Memory B cell (primary cell): ENCODE results near the gene RNF121.
A peak's percentile ranks its signal among the peaks of the same experiment; 100 is the strongest.

ENCODE experiments used
- ATAC-seq: fragments of 150-1000 bp; cut with Tn5 transposase; 2 replicates; pipeline ENCODE4 v1.10.0; 2021; ENCODE audit warnings: low read depth, mild to moderate bottlenecking, moderate library complexity
- DNase-seq, 2 donors: peaks; one replicate each; pipeline ENCODE4 v3.0.0; 2022; ENCODE audit warnings: low spot score in 2 of 2
- H3K27ac Mint-ChIP-seq: one replicate; pipeline ENCODE4 v1.8.0; 2022; ENCODE audit warnings: mild to moderate bottlenecking, moderate library complexity, mixed read lengths
- H3K27me3 Mint-ChIP-seq: one replicate; pipeline ENCODE4 v1.8.0; 2022; ENCODE audit warnings: mixed read lengths
- H3K36me3 Mint-ChIP-seq: one replicate; pipeline ENCODE4 v1.8.0; 2022; ENCODE audit warnings: mild to moderate bottlenecking, mixed read lengths
- H3K4me1 Mint-ChIP-seq: one replicate; pipeline ENCODE4 v1.8.0; 2022; ENCODE audit warnings: mixed read lengths
- H3K4me3 Mint-ChIP-seq: one replicate; pipeline ENCODE4 v1.8.0; 2022; ENCODE audit warnings: mild to moderate bottlenecking, moderate library complexity, mixed read lengths
- H3K9me3 Mint-ChIP-seq: one replicate; pipeline ENCODE4 v1.8.0; 2022; ENCODE audit warnings: mixed read lengths

The RNF121 gene

DNA sequence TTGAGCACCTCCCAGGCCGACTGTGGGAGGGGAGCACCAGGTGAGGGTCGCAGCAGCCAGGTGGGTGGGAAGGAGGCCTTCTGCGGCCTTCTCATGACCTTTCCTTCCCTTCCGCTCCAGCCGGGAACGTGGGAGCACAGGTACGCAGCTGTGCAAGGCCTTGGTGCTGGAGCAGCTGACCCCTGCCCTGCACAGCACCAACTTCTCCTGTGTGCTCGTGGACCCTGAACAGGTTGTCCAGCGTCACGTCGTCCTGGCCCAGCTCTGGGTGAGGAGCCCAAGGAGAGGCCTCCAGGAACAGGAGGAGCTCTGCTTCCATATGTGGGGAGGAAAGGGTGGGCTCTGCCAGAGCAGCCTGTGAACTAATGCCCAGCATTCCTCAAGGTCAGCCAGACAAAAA is 72.4 kb downstream of the RNF121 start:
- ATAC-seq, result no peak
- H3K4me1 Mint-ChIP-seq, result peaks cover 41% of the 10 kb centered on the region

DNA sequence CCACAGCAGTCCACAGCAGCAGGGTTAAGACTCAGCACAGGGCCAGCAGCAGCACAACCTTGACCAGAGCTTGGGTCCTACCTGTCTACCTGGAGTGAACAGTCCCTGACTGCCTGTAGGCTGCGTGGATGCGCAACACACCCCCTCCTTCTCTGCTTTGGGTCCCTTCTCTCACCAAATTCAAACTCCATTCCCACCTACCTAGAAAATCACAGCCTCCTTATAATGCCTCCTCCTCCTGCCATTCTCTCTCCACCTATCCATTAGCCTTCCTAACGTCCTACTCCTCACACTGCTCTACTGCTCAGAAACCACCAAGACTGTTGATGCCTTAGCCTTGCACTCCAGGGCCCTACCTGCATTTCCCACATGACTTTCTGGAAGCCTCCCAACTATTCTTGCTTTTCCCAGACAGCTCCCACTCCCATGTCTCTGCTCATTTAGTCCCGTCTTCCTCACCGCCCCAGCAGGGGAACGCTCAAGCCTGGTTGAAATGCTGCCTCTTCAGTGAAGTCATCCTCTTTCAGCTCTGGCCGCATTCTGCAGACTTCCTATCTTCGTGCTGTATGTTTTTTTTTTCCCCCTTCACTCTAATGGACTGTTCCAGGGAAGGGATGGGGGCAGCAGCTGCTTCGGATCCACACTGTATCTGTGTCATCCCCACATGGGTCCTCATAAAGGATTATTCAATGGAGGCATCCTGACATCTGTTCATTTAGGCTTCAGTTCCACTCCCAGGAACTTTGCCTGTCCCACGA is 73.2 kb downstream of the RNF121 start:
- Mint-ChIP-seq H3K4me3 (no peak overlapping the region), H3K27ac (peak overlapping the region; percentile 64), H3K4me1 (peaks cover 36% of the 10 kb centered on the region), H3K27me3 (no peaks in the 10 kb centered on the region), H3K36me3 (peaks cover 27% of the 10 kb centered on the region), H3K9me3 (no peaks in the 10 kb centered on the region)
- ATAC-seq, result no peak
- DNase-seq, result no peak

More for the DNA sequence above, 72.4 kb downstream of the RNF121 start:
- no peaks in the 10 kb centered on the region for H3K9me3 Mint-ChIP-seq
- no peaks in the 10 kb centered on the region for H3K27me3 Mint-ChIP-seq
- DNase-seq, result no peak
- no peak overlapping the region for H3K27ac Mint-ChIP-seq
- H3K36me3 Mint-ChIP-seq, result peaks cover 24% of the 10 kb centered on the region
- no peak overlapping the region for H3K4me3 Mint-ChIP-seq

DNA sequence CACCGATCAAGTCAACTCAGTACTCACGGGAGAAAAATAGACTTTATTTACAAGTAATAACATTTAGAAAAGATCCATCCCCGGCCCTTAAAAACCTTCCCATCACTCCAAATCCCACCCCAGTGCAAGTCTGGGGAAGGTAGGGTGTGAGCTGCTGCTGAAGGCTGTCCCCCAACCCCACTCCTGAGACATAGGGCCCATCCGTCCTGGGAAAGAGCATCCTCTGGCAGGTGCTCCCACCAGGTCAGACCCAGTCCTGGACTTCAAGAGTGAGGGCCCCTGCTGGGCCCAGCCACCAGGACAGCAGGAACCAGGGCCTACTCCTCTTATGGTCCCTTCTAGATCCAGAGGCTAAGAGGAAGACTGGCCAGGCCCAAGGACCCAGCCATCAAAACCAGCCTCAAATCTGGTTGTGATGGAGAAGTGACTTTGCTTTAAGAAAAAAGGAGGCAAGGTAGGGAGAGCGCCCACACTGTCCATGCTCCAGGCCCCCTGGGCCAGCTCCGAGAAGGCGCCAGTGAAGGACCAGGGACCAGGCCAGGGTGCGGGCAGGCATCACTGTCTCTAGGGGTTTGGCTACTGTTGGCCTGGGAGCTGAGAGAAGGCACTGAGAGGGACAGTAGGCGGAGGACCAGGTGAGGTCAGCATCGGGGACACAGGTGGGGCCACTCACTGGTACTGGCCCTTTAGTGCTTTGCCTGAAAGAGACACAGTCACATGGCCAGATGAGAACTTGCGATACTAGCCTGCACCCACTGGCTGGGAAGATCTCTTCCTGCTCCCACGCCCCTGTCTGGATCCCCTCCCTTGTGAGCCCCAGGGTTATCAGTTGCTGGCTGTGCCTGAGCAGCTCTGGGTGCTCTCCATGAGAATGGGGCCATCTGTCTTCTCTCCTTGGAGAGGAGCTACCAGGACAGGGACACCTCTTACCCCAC is 74.3 kb downstream of the RNF121 start:
- Mint-ChIP-seq H3K9me3 (no peaks in the 10 kb centered on the region), H3K4me3 (no peak overlapping the region), H3K36me3 (peaks cover 33% of the 10 kb centered on the region), H3K4me1 (peaks cover 31% of the 10 kb centered on the region), H3K27ac (peak overlapping the region; percentile 64), H3K27me3 (no peaks in the 10 kb centered on the region)
- ATAC-seq (no peak), DNase-seq (no peak)

DNA sequence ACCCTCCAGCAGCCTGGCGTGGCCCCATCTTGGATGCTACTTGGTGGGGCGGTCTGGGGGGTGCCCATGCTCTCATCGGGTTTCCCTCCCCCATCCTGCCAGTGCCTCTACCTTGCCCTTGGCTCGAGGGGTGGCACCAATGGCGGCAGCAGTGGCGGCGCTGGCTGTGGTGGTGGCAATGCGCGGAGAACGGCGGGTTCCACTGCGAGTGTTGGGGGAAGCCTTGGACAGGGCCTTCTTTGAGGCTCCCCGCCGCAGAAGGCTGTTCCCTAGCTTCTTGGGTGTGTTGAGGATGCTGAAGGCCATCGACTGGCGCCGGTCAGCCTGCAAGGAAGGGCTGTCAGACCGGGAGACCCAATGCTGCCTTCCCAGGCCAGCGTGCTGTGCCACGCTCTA is 74.9 kb downstream of the RNF121 start:
- H3K4me3 Mint-ChIP-seq, result no peak overlapping the region
- no peak for DNase-seq
- no peaks in the 10 kb centered on the region for H3K27me3 Mint-ChIP-seq
- no peaks in the 10 kb centered on the region for H3K9me3 Mint-ChIP-seq
- H3K27ac Mint-ChIP-seq, result peak overlapping the region; percentile 38
- H3K4me1 Mint-ChIP-seq, result peaks cover 25% of the 10 kb centered on the region
- ATAC-seq, result no peak
- H3K36me3 Mint-ChIP-seq, result peaks cover 38% of the 10 kb centered on the region

DNA sequence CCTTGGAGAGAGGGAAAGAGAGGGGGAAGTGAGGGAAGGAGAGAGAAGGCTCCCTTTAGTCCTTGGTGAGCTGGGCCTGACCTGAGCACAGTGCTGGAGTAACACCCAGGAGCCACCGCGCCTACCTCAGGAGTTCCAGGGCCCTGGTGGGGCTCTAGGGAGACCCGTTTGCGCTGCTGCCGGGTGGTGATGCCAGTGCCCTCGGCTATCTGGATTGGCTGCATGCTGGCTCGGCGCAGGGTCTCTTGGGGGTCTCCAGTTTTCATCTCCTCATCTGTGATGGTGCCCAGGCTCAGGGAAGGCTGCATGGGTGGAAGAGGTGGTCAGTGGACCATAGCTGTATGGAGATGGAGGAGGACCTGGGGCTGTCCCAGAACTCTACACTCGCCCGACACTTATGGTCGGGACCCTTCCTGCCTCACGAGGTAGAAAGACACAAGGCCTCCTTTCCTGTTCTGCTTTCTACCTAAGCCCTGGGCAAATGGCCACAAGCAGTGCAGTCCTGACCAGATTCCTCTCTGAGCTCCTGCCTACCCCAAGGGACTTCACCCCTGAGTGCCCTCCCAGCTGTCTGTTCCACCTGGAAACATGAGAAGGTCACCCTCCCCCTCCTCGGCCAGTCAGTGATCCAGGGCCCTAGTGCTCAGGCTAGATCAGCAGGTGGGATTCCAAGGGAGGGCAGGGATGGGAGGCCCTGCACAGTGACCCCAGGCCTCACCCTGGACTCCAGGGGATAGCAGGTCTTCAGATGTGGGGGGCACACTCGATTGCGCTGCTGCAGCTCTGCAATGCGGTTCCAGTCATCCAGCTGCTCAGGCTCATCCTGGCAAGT is 75.9 kb downstream of the RNF121 start:
- ATAC-seq (no peak), DNase-seq (no peak)
- H3K4me1 Mint-ChIP-seq, result peaks cover 15% of the 10 kb centered on the region
- no peak overlapping the region for H3K4me3 Mint-ChIP-seq
- peaks cover 40% of the 10 kb centered on the region for H3K36me3 Mint-ChIP-seq
- no peaks in the 10 kb centered on the region for H3K27me3 Mint-ChIP-seq
- peak overlapping the region; percentile 72 for H3K27ac Mint-ChIP-seq
- H3K9me3 Mint-ChIP-seq, result no peaks in the 10 kb centered on the region

DNA sequence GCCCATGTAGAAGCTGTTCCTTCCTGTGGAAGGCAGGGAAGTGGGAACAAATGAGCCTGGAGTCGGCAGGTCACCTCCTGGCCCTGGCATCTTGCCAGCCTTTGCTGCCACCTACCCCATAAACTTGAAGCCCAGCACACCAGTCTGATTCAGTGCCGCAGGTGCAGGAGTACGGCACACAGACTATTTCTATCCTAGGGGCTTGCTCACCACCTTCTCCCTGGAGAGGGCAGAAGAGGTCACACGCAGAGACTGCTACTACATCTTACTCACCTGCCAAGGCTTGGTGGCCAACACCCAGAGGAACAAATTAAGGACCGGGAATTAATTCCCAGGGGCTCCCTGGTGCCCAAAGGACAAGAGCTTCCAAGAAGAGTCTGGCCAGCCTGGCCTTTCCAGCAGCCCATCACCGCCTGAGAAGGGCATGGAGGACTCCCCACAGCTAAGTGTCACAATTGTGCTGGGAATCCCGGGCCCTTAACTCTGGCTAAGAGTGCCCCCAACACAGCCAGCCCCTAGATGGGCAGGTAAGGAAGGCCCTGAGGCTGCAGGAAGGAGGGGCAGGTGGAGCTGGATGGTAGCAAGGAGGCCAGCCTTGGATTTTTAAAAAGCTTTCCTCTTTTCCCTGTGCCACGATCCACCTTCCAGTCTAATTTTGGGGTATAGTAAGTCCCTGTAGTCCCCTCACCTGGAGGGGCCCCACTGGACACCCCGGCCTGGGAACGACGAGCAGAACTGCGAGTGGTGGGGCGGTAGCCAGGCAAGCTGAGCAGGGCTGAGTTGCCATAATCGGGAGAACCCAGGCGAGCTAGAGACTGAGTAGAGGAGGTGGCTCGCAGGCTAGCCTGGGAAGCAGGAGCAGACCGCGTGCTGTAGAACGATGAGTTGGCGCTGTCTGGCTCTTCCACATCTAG is 76.8 kb downstream of the RNF121 start:
- no peak overlapping the region for H3K4me3 Mint-ChIP-seq
- peaks cover 40% of the 10 kb centered on the region for H3K36me3 Mint-ChIP-seq
- ATAC-seq, result no peak

DNA sequence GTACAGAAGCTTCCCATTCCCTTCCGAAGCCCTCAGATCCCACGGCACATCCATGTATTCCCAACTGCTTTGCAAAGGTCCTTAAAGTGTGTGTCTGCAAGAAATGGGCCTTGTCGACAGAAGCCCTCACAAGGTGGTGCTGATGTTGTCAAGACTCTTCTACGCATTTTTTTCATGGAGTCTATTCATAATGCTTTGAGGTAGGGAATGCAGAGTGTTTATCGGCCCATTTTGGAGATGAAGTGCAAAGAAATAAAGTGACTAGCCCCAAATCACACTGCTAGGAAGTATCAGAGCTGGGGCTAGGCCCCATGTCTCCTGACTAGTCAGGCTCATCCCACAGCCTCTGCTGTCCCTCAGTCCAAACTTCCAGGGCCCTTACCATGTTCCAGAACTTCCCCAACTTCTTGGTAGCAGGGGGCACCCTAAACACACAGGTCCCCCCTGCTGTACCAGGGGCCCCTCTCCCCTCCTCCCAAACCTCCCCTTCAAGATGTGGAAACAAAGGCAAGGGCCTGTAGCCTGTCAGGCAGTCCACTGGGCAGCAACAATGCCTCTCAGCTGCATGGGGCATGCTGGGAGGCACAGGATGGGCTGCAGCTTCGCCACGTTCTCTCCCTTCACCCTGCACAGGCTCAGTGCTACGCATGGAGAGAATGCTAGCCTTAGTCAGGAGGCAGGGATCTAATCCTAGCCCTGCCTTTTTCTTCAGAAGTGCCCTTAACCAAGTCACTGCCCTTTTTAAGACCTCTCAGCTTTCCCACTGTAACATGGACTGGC is 77.7 kb downstream of the RNF121 start:
- Mint-ChIP-seq H3K36me3 (peaks cover 43% of the 10 kb centered on the region), H3K4me3 (no peak overlapping the region), H3K9me3 (no peaks in the 10 kb centered on the region), H3K4me1 (peaks cover 8% of the 10 kb centered on the region), H3K27me3 (no peaks in the 10 kb centered on the region), H3K27ac (peak overlapping the region; percentile 64)
- ATAC-seq, result no peak
- DNase-seq, result no peak

More for the DNA sequence above, 76.8 kb downstream of the RNF121 start:
- H3K27ac Mint-ChIP-seq, result peak overlapping the region; percentile 72
- H3K9me3 Mint-ChIP-seq, result no peaks in the 10 kb centered on the region
- no peaks in the 10 kb centered on the region for H3K27me3 Mint-ChIP-seq
- no peak for DNase-seq
- peaks cover 9% of the 10 kb centered on the region for H3K4me1 Mint-ChIP-seq

DNA sequence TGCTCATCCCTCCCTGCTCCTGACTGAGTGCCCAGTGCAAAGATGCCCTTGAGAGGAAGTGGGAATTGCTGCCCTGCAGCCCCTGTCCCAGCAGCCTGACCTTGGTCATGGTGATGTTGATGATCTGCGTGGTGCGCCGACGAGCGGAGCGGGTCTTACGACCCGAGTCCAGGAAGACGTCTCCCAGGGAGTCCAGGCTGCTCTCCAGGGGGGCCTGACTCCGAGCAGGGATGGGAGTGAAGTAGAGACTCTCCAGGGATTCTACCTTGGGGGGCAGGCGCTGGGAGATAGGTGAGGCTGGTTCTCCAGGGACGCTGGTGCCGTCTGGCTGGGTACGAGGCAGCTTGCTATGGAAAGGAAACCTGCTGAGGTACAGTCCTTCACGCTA is 78.2 kb downstream of the RNF121 start:
- no peak for DNase-seq
- H3K9me3 Mint-ChIP-seq, result no peaks in the 10 kb centered on the region
- H3K4me3 Mint-ChIP-seq, result no peak overlapping the region
- ATAC-seq, result no peak
- peak overlapping the region; percentile 64 for H3K27ac Mint-ChIP-seq
- H3K36me3 Mint-ChIP-seq, result peaks cover 41% of the 10 kb centered on the region
- peaks cover 4% of the 10 kb centered on the region for H3K4me1 Mint-ChIP-seq
- H3K27me3 Mint-ChIP-seq, result no peaks in the 10 kb centered on the region

DNA sequence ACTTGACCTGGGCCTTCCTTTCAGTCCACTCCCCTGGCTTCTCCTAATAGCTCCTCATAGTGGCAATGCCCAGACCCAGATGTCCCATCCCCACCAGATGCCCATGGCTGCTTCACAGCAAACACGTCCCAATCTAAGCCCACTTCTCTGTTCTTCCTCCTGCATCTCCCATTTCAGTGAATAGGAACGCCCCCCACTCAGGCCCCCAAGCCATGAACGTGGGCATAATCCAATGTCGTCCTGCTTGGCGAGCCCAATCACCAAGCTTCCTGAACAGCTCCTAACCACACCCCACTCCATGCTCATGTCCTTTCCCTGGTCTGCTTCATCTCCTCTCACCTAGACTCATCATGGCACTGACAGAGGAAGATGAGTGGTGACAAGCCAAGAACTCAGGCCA is 78.7 kb downstream of the RNF121 start:
- Mint-ChIP-seq H3K27me3 (no peaks in the 10 kb centered on the region), H3K4me3 (no peak overlapping the region), H3K9me3 (no peaks in the 10 kb centered on the region), H3K27ac (peak overlapping the region; percentile 74), H3K36me3 (peaks cover 36% of the 10 kb centered on the region), H3K4me1 (no peaks in the 10 kb centered on the region)
- DNase-seq (no peak), ATAC-seq (no peak)

DNA sequence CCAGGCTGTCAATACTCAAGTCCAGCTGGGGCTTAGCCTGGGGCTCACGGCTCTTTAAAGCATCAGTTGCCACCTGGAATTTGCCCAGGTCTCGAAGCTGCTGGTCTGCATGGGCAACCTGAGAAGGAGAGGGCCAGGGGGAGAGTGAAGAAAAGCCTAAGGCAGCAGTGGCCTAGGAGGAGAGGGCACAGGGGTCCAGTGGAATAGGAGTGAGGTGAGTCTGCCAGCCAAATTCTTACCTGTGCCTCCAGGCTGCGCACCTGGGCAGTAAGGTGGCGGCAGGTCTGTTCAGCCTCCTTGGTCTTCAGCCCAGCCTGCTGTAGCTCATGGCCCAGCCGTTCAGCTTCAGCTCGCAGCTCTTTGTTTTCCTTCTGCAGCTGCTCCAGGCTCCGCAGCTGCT is 79.9 kb downstream of the RNF121 start:
- no peak for DNase-seq
- Mint-ChIP-seq H3K4me1 (no peaks in the 10 kb centered on the region), H3K27ac (no peak overlapping the region), H3K27me3 (no peaks in the 10 kb centered on the region), H3K9me3 (no peaks in the 10 kb centered on the region), H3K4me3 (no peak overlapping the region), H3K36me3 (peaks cover 40% of the 10 kb centered on the region)
- no peak for ATAC-seq

DNA sequence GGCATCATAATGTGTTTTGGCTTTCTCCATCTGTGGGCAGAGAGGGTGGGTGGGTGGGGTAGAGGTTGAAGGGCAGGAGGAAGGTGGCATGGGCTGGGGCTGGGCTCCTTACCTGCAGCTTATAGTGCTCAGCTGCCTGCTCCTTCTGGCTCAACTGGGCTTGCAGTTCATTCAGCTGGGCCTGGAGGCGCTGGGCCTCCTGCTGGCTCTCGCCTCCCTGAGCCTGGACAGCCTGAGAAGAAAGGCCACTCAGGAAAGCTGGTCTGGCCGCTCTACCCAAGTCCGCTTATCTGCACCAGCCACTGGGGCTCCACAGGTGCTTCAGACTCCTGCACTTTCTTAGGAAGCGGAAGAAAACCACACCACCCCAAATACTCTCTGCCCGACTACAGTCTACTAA is 80.3 kb downstream of the RNF121 start:
- Mint-ChIP-seq H3K9me3 (no peaks in the 10 kb centered on the region), H3K4me3 (no peak overlapping the region), H3K36me3 (peaks cover 42% of the 10 kb centered on the region), H3K27me3 (no peaks in the 10 kb centered on the region), H3K4me1 (no peaks in the 10 kb centered on the region), H3K27ac (no peak overlapping the region)
- DNase-seq (no peak), ATAC-seq (no peak)

DNA sequence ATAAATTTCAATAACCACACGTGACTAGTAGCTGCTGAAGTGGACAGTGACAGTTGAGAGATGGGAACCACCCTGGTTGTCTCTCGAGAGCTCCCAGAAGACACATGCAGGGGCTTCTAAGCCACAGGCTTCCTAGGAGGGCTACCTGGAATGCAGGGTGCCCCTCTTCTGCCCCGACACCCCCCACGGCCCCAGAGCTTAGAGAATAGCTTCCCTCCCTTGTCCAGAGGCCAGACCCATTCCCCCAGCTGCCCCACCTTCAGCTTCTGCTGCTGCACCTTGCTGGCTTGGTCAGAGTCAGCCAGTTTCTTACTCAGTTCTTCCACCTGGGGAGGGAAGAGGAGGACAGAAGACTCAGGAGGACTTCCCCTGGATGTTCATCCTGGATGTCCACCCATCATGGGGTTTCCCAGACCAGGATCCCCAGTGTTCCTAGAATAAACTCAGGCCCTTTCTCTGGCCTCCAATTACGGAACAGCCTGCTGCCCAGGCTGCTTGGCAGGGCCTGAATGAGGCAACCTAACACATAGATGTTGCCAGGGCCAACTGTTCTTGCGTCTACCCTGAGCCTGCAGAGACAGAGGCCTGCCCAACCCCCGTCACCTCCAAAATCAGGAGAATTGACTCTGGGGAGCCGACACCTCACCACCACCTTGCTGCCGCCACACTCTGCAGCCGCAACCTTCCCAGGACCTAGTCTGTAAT is 81.8 kb downstream of the RNF121 start:
- H3K27ac Mint-ChIP-seq, result peak overlapping the region; percentile 45
- H3K4me3 Mint-ChIP-seq, result no peak overlapping the region
- H3K4me1 Mint-ChIP-seq, result peaks cover 2% of the 10 kb centered on the region
- DNase-seq (no peak), ATAC-seq (no peak)
- no peaks in the 10 kb centered on the region for H3K9me3 Mint-ChIP-seq
- peaks cover 55% of the 10 kb centered on the region for H3K36me3 Mint-ChIP-seq
- H3K27me3 Mint-ChIP-seq, result no peaks in the 10 kb centered on the region
